Measurements from ENCODE around the gene OAS3. TPM values are rescaled to one million over a fixed set of nuclear protein-coding genes. Genes with fewer than 3 reads are reported as not detected.
"Not testable (repeated sequence)": the region's sequence is repeated elsewhere in the genome, so short reads cannot be mapped to it uniquely, and the experiment has no call there.

The OAS3 gene
- total RNA-seq, 1 donor from 2014 or later: 2.0 TPM

DNA sequence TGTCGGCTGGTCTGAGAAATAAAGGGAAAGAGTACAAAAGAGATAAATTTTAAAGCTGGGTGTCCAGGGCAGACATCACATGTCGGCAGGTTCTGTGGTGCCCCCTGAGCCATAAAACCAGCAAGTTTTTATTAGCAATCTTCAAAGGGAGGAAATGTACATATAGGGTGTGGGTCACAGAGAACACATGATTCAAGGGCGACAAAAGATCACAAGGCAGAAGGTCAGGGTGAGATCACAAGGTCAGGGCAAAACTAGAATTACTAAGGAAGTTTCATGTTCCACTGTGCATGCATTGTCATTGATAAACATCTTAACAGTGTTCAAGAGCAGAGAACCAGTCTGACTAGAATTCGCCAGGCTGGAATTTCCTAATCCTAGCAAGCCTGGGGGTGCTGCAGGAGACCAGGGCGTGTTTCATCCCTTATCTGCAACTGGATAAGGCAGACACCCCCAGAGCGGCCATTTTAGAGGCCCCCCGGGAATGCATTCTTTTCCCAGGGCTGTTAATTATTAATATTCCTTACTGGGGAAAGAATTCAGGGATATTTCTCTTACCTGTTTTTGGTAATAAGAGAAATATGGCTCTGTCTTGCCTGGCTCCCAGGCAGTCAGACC, 11.7 kb upstream of the OAS3 start:
- not testable (repeated sequence) for FAIRE-seq; DNase-seq (ENCODE audit: low spot score in 2 of 2)

DNA sequence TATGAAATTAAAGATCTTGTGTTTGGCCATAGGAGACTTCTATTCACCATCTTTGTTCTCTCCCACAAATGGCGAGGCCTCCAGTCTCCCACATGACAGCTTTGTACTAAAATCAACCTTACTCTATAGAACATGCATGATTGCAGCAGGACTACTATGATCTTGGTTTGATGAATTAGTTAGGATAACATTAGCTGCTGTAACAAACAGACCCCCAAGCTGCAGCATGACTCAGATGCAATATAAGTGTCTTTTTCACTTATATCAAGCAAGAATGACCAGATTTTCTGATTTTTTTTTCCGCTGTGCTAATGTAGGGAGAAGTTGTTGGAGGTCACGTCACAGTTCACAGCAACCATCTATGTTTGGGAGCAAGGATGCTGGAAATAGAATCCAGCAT, 10.8 kb upstream of the OAS3 start:
- no peak for DNase-seq (ENCODE audit: low spot score in 2 of 2)
- no peak for FAIRE-seq

DNA sequence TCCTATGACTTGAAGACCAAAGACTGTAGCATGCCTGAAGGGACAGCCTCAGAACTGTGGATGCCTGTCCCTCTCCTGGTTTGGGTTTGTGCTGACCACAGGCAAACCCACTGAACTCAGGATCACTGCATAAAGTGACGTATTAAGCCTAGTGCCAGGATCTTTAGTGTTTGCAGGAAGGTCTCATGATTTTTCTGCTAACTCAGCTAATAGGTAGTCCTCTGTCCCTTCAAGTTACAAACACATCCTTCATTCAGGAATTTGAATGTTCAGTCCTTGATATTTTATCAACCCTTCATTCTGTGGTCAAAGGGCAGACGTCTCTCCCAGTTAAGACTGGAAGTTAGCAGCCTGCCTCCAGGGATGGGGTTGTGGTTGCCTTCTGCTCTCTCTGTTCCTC, 10.3 kb upstream of the OAS3 start:
- FAIRE-seq (no peak), DNase-seq (ENCODE audit: low spot score in 2 of 2) (no peak)

DNA sequence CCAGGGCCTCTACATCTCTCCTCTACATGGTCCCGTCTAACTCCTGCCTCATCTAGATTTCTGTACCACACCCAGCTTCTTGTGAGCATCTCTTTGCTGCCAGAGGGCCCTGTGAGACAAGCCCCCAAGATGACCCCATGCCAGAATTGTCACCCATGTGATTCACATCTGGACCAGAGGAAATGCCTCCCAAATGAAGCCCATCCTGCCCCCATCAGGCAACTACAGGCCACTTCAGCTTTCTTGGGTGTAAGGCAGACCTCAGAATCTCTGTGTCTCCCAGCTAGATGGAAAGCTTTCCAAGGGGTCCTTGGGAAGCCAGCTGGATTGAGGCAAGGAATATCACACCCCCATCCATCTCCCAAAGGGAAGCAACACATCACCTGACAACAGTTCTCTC, 9.3 kb upstream of the OAS3 start:
- FAIRE-seq: no peak
- DNase-seq (ENCODE audit: low spot score in 2 of 2): no peak

DNA sequence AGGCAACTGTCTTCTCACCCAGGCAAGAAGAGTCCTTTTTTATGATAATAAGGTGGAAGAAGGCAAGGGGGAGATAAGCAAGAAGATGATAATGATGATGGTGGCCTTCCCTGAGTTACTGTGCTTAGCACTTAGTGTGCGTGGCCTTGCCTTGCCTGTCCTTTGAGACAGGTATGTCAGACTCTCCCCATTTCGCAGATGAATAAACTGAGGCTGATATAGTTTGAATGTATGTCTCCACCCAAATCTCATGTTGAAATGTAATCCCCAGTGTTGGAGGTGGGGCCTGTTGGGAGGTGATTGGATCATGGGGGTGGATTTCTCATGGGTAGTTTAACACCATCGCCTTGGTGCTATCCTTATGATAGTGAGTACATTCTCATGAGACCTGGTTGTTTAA, 8.6 kb upstream of the OAS3 start:
- FAIRE-seq (no peak), DNase-seq (ENCODE audit: low spot score in 2 of 2) (no peak)

DNA sequence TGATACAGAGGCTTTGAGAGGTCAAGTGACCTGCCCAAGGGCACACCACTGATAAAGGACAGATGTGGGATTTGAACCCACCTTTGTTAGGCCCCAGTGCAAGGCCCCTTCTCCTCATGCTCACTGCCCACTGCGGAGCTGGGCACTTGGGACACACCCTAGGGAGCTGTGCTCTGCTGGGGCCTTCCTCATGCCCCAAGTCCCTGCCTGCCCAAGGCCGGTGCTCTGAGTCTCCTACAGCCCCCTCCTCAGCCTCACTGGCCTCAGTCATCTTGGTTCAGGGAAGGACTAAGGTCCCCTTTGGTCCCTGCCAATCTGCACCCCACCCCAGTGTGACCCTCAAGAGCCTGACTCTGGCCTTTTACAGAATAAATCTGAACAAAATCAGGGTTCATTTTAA, 7.9 kb upstream of the OAS3 start:
- FAIRE-seq: no peak
- no peak for DNase-seq (ENCODE audit: low spot score in 2 of 2)

DNA sequence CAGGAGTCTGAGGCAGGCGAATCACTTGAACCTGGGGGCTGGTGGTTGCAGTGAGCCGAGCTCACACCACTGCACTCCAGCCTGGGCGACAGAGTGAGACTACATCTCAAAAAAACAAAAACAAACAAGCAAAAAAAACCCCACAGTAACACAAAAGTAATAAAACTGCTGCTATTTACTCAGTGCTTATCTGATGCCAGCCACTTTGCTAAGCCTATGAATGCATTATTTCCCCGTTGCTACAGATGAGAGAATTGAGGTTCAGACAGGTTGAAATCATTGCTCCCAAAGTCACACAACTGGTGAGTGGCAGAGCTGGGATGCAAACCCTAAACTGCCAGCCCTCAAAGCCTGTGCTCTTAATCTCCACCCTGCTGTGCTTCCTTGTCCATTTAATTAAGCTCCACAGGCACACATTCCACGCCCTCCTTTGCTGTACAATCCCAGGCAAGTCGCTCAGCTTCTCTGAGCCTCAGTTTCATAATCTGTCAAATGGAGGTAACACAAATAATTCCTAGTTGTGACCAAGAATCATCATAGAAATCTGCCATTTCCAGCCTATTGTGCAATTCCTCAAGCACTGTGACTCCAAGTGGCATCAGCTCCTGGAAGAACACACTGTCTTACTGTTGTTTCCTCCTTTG, 5.7 kb upstream of the OAS3 start:
- FAIRE-seq: no peak
- no peak for DNase-seq (ENCODE audit: low spot score in 2 of 2)

DNA sequence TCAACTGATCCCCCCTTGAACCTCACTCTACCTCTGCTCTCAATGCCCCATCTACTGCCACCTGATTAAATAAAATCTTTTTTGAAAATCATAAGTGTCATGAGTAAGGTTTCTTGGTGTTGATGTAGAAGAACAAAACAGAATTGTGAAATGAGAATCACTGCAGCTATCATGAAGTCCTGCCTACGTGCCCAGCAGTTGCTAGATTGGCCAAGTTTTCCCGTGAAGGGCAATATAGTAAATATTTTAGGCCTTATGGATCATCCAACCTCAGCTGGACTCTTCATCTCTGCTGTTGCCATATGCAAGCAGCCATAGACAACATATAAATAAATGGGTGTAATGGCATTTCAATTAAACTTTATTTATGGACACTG, 5.2 kb upstream of the OAS3 start:
- DNase-seq (ENCODE audit: low spot score in 2 of 2) (no peak), FAIRE-seq (no peak)

DNA sequence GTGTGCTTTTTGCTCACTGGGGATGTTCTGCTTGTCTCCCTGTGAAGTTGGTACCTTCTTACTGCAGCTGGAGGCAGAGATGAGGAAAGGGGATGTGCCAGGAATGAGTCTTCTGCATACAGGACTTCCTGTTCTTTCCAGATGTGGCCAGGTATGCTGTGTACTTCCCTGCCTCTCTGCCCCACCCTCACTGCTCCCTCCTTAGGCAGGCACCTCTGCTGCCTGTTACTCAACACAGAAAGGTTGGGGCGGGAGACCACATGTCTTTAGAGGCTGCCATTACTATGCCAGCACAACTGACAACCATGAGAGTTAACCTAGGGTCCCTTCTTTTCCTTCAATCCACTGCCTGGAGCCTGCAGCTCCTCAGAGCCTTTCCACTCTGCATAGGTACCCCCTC, 2.0 kb upstream of the OAS3 start:
- no peak for FAIRE-seq

DNA sequence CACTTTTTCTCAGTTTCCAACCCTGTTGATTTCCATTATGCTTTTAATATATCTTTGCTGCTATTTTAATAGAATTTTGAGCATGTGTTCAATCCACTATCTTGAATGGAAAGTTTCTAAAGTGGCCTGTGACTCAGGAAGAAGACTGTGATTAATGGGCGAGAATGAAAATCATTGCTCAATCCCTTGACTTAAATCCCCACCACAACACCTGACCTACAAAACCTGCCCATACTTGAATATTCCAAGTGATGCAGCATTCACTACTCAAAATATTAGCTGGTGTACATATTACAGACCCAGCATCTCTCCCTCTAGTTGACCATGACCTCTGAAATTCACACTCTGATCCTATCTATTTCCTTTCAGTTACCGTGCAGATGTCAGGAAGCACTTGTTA, 1.3 kb upstream of the OAS3 start:
- no peak for DNase-seq (ENCODE audit: low spot score in 2 of 2)
- FAIRE-seq: no peak

More for the DNA sequence above, 2.0 kb upstream of the OAS3 start:
- no peak for DNase-seq (ENCODE audit: low spot score in 2 of 2)

DNA sequence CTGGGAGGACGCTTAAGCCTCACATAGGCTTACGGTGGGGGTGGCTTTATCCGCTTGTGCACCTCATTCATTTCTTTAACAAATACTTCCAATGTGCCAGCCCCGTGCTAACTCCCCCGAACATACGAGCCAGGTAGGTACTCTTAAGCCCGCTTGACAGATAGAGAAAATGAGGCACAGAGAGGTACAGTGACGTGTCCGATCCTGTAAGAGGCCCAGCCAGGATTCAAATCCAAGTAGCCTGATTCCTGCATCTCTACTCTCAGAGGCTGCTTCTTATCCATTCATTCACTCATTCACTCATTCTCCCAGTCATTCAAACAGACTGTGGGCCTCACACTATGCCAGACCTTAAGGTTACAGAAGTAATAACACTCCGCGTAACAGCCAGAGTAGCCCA, 477 bp downstream of the OAS3 start:
- no peak for DNase-seq (ENCODE audit: low spot score in 2 of 2)
- no peak for FAIRE-seq

DNA sequence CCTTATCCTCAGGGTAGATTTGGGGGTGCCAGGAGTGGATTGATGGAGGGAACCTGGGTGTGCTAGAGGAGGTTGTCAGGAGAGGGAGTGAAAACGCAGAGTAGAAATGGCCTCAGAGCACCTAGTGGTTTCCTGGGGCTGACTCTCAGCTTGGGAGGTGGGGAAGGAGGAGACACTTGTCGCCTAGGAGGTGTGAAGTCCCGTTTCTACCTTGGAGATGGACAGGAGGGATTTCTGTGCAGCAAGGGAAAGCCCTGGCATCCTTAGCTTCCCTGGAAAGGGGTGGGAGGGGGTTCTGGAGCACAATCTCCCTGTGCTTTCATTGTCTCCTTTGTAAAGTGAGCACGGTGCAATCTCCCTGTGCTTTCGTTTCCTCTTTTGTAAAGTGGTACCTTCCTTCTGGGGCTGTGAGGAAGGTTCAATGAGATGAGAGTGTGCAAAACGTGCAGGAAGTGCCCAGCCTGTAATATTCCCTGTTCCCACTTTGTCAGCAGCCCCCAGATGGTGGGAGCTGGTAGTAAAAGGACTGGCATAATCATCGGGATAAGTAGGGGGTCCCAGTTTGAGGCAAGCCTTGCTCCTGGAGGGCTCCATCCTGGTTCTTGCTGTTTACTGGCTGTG, 1.6 kb downstream of the OAS3 start:
- no peak for DNase-seq (ENCODE audit: low spot score in 2 of 2)

DNA sequence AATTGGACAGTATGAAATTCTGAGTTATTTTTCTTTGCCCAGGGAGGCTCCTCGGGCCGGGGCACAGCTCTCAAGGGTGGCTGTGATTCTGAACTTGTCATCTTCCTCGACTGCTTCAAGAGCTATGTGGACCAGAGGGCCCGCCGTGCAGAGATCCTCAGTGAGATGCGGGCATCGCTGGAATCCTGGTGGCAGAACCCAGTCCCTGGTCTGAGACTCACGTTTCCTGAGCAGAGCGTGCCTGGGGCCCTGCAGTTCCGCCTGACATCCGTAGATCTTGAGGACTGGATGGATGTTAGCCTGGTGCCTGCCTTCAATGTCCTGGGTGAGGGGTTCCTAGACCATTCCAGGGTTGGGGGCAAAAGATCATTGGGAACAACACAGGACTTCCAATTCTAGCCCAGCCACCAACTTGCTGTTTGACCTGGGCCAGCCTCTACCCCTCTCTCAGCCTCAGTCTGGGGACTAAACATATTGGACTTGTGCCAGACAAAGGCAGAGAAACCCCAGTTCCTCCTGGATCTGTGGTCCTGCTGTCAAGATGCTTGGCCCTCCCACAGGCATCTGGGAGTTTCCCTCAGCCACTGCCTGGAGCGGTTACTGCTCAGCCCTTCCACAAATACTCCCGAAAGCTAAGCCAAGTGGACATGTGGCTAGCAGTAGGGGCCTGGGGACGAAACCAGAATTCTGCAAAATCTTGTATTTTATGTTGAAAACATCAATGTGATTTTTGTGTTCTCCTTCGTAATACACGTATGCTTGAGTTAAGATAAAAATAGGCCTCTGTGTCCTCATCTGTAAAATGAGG, 3.5 kb downstream of the OAS3 start:
- FAIRE-seq (no peak), DNase-seq (ENCODE audit: low spot score in 2 of 2) (no peak)

More for the DNA sequence above, 1.6 kb downstream of the OAS3 start:
- no peak for FAIRE-seq

DNA sequence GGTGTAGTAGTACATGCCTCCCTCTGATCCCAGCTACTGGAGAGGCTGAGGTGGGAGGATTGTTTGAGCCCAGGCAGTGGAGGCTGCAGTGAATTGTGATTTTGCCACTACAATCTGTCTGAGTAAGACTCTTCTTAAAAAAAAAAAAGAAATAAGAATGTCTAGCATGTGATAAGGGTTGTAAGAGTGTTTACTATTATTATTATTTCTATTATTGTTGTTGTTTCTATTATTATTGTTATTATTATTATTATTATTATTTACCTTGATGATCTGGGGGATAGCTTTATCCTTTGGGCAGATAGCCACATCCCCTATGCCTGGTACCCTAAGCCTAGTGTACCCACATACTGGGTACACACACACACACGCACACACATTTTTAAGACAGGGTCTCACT, 4.3 kb downstream of the OAS3 start:
- DNase-seq (ENCODE audit: low spot score in 2 of 2) (no peak), FAIRE-seq (no peak)

DNA sequence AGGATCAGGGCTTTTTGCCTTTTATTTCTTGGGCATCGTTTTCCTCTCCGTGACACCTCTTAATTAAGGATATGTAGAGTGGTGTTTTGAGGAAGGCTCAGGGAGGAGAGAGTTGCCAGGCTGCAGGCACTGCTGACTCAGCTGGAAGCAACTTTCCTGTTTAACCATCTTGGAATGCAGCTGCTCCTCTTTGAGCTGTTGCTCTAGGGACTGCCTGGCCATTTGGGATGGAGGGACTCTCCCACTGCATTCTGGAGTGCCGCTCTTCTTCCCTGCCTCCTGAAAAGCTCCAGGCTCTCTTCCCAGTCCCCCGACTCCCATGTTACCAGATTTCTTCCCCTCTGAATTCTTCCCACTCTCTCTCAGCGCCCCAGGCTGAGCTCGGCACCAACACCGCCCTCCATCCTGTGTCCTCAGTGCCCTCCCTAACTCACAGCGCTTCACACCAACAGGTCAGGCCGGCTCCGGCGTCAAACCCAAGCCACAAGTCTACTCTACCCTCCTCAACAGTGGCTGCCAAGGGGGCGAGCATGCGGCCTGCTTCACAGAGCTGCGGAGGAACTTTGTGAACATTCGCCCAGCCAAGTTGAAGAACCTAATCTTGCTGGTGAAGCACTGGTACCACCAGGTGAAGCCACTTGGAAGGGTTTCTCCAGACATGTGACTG, 5.9 kb downstream of the OAS3 start:
- FAIRE-seq (no peak), DNase-seq (ENCODE audit: low spot score in 2 of 2) (no peak)

DNA sequence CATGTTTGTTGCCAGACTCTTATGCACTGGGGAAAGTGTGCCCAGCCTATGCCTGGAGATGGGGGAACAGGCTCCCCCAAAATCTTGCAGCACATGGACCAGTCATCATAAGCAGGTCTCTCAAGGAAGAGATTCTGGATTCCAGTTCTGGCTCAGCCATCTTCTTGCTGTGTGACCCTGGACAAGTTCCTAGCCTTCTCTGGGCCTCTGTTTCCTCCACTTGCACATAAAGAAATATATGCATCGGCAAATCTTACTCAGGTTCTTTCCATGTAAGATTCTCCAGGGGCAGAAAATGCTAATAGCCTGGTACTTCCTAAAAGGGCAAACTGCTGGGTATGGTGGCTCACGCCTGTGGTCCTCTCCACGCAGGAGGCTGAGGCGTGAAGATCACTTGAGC, 7.2 kb downstream of the OAS3 start:
- DNase-seq (ENCODE audit: low spot score in 2 of 2) (no peak), FAIRE-seq (no peak)

DNA sequence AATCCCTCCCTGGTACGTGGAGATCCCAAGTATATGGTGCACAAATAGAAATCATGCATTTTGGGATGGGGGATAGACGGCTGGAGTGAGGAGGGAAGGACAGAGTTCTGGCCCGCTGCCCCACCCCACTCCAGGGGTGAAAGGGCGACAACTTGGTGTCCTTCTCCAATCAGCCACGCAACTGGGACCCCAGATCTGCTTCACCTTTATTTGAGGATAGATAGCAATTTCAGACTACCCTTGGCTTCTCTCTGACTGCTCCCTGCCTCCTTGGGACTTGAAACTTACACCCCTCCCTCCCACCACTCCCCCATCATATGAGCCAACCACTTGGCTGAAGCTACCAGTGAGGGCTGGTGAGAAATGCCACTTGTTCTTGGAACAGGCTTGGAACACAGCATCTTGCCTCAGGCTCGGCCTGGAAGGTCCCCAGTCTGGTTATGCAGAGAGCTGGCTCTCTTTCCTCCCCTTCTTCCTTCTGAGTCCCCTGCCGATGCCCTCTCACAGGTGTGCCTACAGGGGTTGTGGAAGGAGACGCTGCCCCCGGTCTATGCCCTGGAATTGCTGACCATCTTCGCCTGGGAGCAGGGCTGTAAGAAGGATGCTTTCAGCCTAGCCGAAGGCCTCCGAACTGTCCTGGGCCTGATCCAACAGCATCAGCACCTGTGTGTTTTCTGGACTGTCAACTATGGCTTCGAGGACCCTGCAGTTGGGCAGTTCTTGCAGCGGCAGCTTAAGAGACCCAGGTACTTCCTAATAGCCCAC, 8.1 kb downstream of the OAS3 start:
- FAIRE-seq: no peak
- DNase-seq (ENCODE audit: low spot score in 2 of 2): no peak

DNA sequence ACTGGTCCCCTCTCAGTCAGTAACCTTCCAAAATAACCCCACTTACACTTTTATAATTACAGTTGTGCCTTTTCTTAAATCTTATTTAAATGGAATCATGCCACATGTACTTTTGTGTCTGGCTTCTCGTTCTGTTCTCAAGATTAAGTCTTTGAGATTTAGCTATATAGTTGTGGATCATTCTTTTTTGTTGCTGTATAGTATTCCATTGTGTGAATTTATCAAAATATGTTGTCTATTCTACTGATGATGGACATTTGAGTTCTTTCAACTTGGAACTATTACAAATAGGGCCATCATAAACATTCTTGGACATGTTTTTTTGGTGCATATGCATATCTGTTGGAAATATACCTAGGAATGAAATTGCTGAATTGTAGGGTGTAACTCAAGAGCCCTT, 9.0 kb downstream of the OAS3 start:
- DNase-seq (ENCODE audit: low spot score in 2 of 2) (no peak), FAIRE-seq (no peak)

DNA sequence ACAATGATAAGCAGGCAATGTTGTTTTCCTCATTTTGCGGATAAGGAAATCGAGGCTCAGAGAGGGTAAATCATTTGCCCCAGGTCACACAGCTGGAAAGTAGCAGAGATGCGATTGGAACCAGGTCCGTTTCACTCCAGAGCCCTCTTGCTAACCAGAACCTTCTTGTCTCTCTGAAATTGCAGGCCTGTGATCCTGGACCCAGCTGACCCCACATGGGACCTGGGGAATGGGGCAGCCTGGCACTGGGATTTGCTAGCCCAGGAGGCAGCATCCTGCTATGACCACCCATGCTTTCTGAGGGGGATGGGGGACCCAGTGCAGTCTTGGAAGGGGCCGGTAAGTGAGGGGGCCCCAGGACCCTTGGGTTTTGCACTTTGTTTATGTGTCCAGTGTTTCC, 9.5 kb downstream of the OAS3 start:
- FAIRE-seq (no peak), DNase-seq (ENCODE audit: low spot score in 2 of 2) (no peak)

DNA sequence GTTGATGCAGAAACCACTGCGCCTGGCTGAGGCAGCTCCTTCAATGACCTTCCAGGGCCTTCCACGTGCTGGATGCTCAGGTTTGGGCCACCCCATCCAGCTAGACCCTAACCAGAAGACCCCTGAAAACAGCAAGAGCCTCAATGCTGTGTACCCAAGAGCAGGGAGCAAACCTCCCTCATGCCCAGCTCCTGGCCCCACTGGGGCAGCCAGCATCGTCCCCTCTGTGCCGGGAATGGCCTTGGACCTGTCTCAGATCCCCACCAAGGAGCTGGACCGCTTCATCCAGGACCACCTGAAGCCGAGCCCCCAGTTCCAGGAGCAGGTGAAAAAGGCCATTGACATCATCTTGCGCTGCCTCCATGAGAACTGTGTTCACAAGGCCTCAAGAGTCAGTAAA, 10.5 kb downstream of the OAS3 start:
- no peak for FAIRE-seq

More for the DNA sequence above, 10.5 kb downstream of the OAS3 start:
- no peak for DNase-seq (ENCODE audit: low spot score in 2 of 2)
